Measurements from ENCODE around the gene MSI2. TPM values are rescaled to one million over a fixed set of nuclear protein-coding genes. Genes with fewer than 3 reads are reported as not detected.
A peak's percentile ranks its signal among the peaks of the same experiment; 100 is the strongest.

MSI2 gene
- total RNA-seq, 1 experiment from 2014 or later, result 174 TPM

- H3K4me3 Mint-ChIP-seq (ENCODE audit: unreplicated experiment), result peak overlapping the region; percentile 60
- no peaks in the 10 kb centered on the region for H3K27me3 Mint-ChIP-seq (ENCODE audit: insufficient read depth, unreplicated experiment)
- H3K27ac Mint-ChIP-seq (ENCODE audit: unreplicated experiment), result peak overlapping the region; percentile 94
- ChIA-PET POLR2A (interaction anchor here (0.6 to 1.4 kb wide), 4 partner anchors 10 to 269 kb away, joined by 3 to 7 read pairs (median 4); no protein-coding TSS in a partner anchor), CTCF (interaction anchor here (0.6 to 2.8 kb wide), 3 partner anchors 10 to 275 kb away, joined by 7 to 12 read pairs (median 10); no protein-coding TSS in a partner anchor)
- peak; percentile 88 to 93 for DNase-seq
- BruUV-seq (replicated peaks), result TSS peak; percentile 50
- no peaks in the 10 kb centered on the region for H3K36me3 ChIP-seq (ENCODE audit: control insufficient read depth, insufficient read depth, low read length)
- peaks cover 53% of the 10 kb centered on the region for H3K36me3 Mint-ChIP-seq (ENCODE audit: insufficient read depth, unreplicated experiment)
- H3K4me1 ChIP-seq, result peaks cover 52% of the 10 kb centered on the region
- no peak overlapping the region for H3K4me3 ChIP-seq (ENCODE audit: low read depth, low read length)
- H3K4me1 Mint-ChIP-seq (ENCODE audit: low read depth, unreplicated experiment), result peaks cover 45% of the 10 kb centered on the region
- H3K9me3 Mint-ChIP-seq (ENCODE audit: unreplicated experiment), result no peaks in the 10 kb centered on the region
- TF ChIP-seq CTCF (IDR thresholded peaks at IDR 0.05; ENCODE audit: insufficient read depth in 1 of 2, low read depth in 1 of 2, low read length in 1 of 2, severe bottlenecking in 1 of 2, unreplicated experiment in 1 of 2), result no peak
- no peaks in the 10 kb centered on the region for H3K27me3 ChIP-seq (replicated peaks; ENCODE audit: control insufficient read depth, insufficient read depth, low read length)
- intact Hi-C loops (cut with micrococcal nuclease; ENCODE audit: unreplicated experiment), result loop anchor here (1.0 to 5.0 kb wide), 5 partner anchors 10 to 146 kb away; no protein-coding TSS in a partner anchor
- H3K9me3 ChIP-seq, result no peaks in the 10 kb centered on the region
Observed at GRCh38 chr17:57517632-57518456, 261.5 kb downstream of the MSI2 start.

GRCh38 chr17:57518587-57519581, 262.6 kb downstream of the MSI2 start:
- no TSS peak for BruUV-seq (replicated peaks)
- H3K27me3 ChIP-seq (replicated peaks; ENCODE audit: control insufficient read depth, insufficient read depth, low read length), result no peaks in the 10 kb centered on the region
- H3K9me3 Mint-ChIP-seq (ENCODE audit: unreplicated experiment), result no peaks in the 10 kb centered on the region
- peak overlapping the region; percentile 31 for H3K4me3 Mint-ChIP-seq (ENCODE audit: unreplicated experiment)
- ChIA-PET CTCF (interaction anchor here (0.5 to 2.8 kb wide), 3 partner anchors 9 to 78 kb away, joined by 3 to 12 read pairs (median 3); no protein-coding TSS in a partner anchor), POLR2A (interaction anchor here (1.0 to 1.4 kb wide), 2 partner anchors 9 to 20 kb away, joined by 3 to 7 read pairs; no protein-coding TSS in a partner anchor)
- no peaks in the 10 kb centered on the region for H3K27me3 Mint-ChIP-seq (ENCODE audit: insufficient read depth, unreplicated experiment)
- H3K4me1 Mint-ChIP-seq (ENCODE audit: low read depth, unreplicated experiment), result peaks cover 55% of the 10 kb centered on the region
- intact Hi-C loops (cut with micrococcal nuclease; ENCODE audit: unreplicated experiment), result loop anchor here (5.0 kb wide), 3 partner anchors 37 to 147 kb away; no protein-coding TSS in a partner anchor
- H3K4me3 ChIP-seq (ENCODE audit: low read depth, low read length), result no peak overlapping the region
- H3K36me3 ChIP-seq (ENCODE audit: control insufficient read depth, insufficient read depth, low read length), result no peaks in the 10 kb centered on the region
- peak; percentile 69 to 82 for DNase-seq
- peak overlapping the region; percentile 94 for H3K27ac Mint-ChIP-seq (ENCODE audit: unreplicated experiment)
- H3K36me3 Mint-ChIP-seq (ENCODE audit: insufficient read depth, unreplicated experiment), result peaks cover 52% of the 10 kb centered on the region
- no peaks in the 10 kb centered on the region for H3K9me3 ChIP-seq
- H3K4me1 ChIP-seq, result peaks cover 60% of the 10 kb centered on the region
- no peak for TF ChIP-seq CTCF (IDR thresholded peaks at IDR 0.05; ENCODE audit: insufficient read depth in 1 of 2, low read depth in 1 of 2, low read length in 1 of 2, severe bottlenecking in 1 of 2, unreplicated experiment in 1 of 2)
